Cerebellar cortex (tissue), 1 donor: ENCODE data around the gene MEIS1.
A peak's percentile ranks its signal among the peaks of the same experiment; 100 is the strongest.

Experiments
- DNase-seq: peaks from one replicate; pipeline ENCODE4 v3.0.0-alpha.2; 2015; ENCODE audit warnings: low spot score

The MEIS1 gene

GRCh38 chr2:66431846-66432587 is 2.9 kb upstream of the MEIS1 start:
- DNase-seq, result no peak

GRCh38 chr2:66432801-66433694 is 1.9 kb upstream of the MEIS1 start:
- DNase-seq, result peak; percentile 97

GRCh38 chr2:66433695-66433944 is 1.3 kb upstream of the MEIS1 start:
- DNase-seq, result no peak

- DNase-seq, result peak; percentile 62
Measured at GRCh38 chr2:66433945-66434678, 813 bp upstream of the MEIS1 start.

GRCh38 chr2:66435549-66435875 is 587 bp downstream of the MEIS1 start:
- DNase-seq, result no peak

- no peak for DNase-seq
Measured at GRCh38 chr2:66435963-66436362, 1.0 kb downstream of the MEIS1 start.

- no peak for DNase-seq
Measured at GRCh38 chr2:66436581-66437001, 1.7 kb downstream of the MEIS1 start.

- peak; percentile 47 for DNase-seq
Measured at GRCh38 chr2:66437109-66437690, 2.3 kb downstream of the MEIS1 start.

GRCh38 chr2:66437691-66438497 is 3.0 kb downstream of the MEIS1 start:
- DNase-seq, result peak; percentile 54

GRCh38 chr2:66438498-66438833 is 3.5 kb downstream of the MEIS1 start:
- DNase-seq, result no peak

- no peak for DNase-seq
Measured at GRCh38 chr2:66438891-66439811, 4.2 kb downstream of the MEIS1 start.

- peak; percentile 45 for DNase-seq
Measured at GRCh38 chr2:66439812-66440542, 5.1 kb downstream of the MEIS1 start.

GRCh38 chr2:66440708-66441497 is 6.0 kb downstream of the MEIS1 start:
- no peak for DNase-seq

- DNase-seq, result no peak
Measured at GRCh38 chr2:66441581-66442320, 6.8 kb downstream of the MEIS1 start.

- DNase-seq, result no peak
Measured at GRCh38 chr2:66442516-66443185, 7.7 kb downstream of the MEIS1 start.

GRCh38 chr2:66443186-66443978 is 8.5 kb downstream of the MEIS1 start:
- DNase-seq, result peak; percentile 48
